NCI-H1694 treated with DMSO at 0.1 percent for 48 hours (cell line): ENCODE data around the gene HSD11B1L.
"Not testable (repeated sequence)": the region's sequence is repeated elsewhere in the genome, so short reads cannot be mapped to it uniquely, and the experiment has no call there.

Experiments used
- DNase-seq: peaks from one replicate; lab custom pipeline; 2025; lab: John Stamatoyannopoulos, UW

The HSD11B1L gene

DNA sequence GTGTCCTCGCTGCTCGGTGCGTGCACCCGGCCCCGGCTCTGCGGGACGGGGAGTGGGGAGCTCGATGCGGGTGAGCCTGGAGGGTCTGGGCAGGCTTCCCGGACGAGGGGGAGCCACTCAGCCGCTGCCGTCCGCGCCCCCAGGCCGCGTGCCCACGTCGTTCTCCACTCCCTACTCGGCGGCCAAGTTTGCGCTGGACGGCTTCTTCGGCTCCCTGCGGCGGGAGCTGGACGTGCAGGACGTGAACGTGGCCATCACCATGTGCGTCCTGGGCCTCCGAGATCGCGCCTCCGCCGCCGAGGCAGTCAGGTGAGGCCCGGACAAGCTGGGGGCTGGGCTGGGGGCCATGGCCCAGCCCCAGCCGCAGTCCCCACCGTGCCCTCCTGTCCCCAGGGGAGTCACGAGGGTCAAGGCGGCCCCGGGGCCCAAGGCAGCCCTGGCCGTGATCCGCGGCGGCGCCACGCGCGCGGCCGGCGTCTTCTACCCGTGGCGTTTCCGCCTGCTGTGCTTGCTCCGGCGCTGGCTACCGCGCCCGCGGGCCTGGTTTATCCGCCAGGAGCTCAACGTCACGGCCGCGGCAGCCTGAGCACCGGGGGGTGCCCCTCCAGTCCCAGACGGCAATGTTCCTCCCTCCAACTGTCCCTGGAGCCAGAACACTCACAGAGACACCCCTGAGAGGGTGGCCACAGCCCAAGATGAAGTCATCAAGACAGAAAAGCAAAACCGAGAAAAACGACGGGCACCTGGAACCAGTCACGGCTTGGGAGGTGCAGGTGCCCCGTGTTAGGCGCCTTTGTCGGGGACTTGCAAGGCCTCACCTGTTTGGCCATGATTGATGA, 6.8 kb downstream of the HSD11B1L start:
- no peak for DNase-seq

DNA sequence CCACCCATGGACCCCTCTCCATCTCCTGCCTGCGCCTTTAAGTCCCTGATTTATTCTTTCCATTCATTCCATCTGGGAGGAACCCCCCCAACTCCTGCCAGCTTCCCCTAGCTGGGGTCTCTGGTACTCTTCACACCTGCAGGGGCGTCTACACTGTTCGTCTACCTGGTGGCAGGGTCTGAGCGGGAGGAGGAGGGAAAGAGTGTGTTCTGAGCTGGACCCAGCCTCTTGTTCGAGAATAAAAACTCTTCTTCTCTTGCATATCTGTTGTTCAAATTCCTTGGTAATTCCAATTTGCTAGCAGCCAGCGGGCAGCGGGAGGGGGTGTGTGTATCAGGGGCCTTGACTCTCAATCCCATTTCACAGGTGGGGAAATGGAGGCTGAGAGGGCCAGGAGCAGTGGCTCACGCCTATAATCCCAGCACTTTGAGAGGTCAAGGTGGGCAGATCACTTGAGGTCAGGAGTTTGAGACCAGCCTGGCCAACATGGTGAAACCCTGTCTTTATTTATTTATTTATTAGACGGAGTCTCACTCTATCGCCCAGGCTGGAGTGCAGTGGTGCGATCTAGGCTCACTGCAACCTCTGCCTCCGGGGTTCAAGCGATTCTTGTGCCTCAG, 7.5 kb downstream of the HSD11B1L start:
- DNase-seq, result not testable (repeated sequence)

DNA sequence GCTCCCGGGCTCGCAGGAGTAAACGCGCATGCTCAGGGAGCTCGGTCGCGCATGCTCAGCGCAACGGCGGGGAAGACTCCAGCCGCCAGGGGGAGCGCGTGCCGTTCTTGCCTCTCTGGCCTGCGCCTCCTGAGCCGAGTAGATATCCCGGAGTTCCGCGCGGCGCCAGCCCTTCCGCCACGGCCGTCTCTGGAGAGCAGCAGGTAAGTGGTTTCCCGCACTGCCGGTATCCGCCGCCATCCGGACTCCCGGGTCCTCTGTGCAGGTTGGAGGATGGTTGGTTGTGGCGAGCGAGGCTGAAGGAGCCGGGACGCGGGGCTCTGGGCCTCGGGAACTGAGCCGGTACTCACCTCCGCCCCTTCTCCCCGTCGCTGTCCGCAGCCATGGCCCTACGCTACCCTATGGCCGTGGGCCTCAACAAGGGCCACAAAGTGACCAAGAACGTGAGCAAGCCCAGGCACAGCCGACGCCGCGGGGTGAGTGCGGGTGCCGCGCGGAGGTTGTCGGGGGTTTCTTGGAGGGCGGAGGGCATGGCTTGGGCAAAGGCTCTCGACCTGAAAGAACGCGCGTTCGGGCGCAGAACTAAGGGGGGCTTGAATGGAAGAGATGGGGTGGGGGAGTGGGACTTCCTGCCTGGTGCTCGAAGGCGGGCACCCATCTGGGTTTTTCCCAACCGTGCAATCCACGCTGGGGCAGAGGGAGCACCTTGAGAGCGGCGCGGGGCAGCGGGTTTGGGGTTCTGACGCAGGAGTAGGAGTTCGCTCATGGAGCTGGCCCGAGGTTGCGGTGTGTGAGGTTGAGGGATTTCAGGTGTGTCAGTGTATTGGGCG, 9.5 kb downstream of the HSD11B1L start, which contains the start of gene RPL36:
TSS of gene RPL36 (plus strand) at position 171 of the 830 bp plus-strand sequence. CDS start at position 384, 213 bp downstream.
- DNase-seq, result peak; percentile 91

DNA sequence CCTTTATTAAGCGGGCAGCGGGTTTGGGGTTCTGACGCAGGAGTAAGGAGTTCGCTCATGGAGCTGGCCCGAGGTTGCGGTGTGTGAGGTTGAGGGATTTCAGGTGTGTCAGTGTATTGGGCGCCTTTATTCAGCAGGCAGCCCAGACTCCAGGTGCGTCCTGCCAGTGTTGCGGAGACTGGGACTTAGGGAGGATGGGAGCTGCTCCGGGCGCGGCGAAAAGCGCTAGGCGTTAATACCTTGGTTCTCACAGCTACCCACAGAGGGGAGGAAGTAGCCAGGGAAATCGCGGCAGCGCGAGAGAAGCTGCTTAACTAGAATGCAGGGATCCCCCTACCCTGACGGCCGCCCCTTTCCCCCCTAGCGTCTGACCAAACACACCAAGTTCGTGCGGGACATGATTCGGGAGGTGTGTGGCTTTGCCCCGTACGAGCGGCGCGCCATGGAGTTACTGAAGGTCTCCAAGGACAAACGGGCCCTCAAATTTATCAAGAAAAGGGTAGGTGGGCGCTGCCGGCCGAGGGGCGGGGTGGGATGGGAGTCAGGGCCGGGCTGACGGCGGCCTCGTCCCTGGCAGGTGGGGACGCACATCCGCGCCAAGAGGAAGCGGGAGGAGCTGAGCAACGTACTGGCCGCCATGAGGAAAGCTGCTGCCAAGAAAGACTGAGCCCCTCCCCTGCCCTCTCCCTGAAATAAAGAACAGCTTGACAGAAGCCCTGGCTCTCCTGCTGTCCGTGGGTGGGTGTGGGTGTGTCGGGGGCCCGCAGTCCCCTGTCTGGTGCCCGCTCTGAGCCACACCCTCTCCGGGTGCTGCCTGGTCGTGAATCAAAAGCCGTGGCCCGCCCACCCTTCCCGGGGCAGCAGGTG, 10.4 kb downstream of the HSD11B1L start:
- no peak for DNase-seq

DNA sequence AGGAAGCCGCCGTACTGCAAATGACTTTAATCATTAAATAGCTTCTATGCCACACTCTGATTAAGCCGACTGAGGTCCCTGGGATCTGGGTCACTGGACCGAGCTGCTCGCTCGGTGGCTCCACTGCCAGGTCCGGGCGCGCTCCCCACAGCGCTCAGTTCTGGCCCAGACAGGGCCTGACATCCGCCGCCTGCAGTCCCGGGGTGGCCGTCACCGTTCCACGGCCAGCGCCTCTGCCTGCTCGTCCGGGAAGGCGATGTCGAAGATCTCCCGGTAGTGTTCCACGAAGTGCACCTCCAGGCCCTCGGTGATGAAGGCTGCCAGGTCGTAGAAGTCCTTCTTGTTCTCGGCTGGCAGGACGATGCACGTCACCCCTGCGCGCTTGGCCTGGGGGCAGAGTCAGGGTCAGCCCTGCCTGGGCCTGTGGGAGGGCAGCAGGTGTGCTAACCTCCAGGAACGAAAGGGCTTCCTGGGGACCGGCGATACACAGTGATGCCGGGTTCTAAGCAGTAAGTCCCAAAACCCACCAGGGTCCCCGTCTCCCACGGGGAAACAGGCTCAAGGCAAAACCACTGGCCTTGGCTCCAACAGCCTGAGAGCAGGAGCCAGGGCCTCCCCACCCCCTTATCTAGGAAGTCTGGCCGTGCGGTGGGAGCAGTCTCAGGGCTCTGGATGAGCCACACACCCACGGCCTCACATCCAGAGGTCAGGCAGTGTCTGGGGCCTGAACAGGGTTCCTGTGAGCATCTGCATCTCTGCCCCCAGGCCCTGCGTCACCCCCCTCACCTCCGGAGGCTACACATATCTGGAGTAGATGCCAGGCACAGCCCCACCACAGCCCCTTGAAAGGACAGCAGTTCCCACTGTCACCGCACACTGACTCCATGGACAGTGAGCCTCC, 11.2 kb downstream of the HSD11B1L start:
- no peak for DNase-seq

DNA sequence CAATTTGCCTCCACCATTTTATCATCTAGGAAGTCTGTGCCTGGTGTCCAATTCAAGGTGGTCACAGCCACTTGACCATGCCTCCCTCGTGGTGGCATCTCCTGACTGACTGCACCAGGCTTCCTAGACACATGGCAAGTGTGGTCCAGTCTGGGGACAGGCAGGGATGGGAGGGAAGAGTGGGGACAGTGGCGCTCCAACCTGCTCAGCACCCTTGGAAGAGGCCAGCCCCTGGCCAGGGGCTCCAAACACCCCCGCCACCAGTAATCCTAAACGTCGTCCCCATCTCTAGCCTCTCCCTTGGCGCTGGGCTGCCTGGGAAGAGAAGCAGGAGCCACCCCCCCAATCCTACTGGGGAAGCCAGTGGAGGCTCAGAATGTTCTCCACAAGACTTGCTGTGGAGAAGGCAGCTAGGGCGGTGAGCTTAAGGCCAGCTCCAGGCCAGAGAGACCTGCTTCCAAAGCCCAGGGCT, 11.9 kb downstream of the HSD11B1L start:
- DNase-seq, result no peak

DNA sequence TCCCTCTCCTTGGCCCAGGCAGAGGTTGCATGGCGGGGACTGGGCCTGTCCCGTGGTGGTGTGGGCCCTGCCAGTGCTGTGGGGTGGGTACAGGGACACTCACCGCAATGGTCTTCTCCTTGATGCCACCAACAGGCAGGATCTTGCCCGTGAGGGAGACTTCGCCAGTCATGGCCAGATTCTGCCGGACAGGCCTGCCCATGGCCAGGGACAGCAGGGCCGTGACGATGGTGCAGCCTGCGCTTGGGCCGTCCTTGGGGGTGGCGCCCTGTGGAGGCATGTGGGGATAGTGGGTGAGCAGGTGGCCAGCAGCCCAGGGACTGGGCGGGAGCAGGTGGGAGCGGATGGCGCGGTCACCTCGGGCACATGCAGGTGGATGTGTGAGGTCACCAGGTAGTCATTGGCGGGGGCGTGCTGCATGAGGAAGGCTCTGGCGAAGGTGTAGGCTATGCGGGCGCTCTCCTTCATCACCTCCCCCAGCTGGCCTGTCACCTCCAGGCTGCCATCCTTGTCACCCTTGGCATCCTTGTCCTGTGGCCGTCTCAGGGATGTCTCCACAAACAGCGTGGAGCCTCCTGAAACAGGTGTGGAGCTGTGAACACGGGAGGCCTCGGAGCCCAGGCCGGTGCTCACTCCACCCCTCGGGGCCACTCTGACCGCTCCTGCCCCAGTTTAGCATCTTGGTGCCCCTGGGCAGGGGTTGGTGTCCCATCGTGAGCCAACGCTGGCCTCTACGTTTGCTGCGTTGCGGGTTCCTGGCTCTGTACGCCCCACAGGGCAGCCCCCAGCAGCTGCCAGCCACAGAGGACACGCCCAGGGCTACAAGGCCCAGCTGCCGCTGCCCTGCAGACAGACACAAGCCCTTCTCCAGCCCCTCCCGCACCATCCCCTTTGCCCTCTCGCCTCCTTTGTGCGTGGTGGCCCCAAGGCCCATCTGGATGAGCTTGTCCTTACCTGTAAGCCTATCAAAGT, 12.7 kb downstream of the HSD11B1L start:
- no peak for DNase-seq

DNA sequence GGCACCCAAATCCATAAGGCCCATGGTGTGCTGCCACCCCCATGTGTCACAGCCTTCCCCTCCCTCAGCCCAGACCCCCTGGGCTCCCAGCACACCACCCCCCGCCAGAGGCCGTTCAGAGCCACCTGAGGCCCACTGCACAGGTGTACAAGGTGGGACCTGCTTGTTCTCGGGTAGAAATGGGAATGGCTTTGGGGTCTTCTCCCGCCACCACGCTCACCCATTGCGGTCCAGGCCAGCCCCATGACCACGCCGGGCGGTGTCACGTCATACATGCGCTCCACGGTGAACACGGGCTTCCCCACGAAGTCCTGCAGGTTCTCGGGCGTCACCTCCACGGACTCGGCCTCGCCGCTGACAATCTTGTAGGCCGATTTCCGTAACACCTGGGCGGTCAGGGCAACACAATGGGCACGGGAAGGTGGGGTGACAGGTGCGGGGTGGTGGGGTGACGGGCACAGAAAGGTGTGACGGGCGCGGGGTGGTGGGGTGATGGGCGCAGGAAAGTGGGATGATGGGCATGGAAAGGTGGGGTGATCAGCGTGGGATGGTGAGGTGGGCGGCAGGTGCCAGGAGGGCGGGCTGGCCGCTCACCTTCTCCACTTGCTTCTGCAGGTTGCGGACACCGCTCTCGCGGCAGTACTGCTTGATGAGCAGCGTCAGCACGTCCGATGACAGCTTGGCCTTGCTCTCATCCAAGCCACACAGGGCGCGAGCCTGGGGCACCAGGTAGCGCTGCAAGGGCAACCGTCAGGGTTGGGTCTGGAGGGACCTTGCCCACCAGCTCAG, 13.5 kb downstream of the HSD11B1L start:
- DNase-seq, result no peak

DNA sequence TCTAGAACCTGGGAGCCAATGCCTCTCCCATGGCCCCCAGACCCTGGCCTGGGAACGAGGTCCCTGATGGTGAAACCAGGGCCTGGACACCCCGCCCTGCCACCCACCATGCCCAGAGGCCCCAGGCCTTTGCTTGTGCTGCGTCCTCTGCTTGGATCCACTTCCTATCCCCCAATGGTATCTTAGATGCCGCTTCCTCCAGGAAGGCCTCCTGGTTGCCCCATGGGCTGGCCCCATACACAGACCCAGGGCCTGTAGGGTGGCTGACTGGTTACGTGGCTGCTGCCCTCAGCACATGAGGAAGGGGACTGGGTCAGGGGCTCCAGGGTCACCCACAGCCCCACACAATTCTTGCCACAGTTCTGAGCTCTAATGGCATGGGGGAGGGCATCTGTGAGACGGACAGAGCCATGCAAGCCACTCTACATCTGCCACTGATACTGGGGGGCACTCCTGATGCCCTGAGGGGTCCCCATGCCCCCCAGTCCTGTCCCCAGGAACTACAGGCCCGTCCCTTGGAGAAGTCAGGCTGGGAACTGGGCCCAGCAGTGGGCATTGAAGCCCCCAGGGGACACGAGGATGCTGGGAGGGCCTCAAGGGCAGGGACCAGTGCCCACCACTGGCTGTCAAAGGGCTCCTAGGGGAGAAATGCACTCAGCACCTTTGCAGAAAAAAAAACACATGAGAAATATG, 14.3 kb downstream of the HSD11B1L start:
- DNase-seq, result no peak

DNA sequence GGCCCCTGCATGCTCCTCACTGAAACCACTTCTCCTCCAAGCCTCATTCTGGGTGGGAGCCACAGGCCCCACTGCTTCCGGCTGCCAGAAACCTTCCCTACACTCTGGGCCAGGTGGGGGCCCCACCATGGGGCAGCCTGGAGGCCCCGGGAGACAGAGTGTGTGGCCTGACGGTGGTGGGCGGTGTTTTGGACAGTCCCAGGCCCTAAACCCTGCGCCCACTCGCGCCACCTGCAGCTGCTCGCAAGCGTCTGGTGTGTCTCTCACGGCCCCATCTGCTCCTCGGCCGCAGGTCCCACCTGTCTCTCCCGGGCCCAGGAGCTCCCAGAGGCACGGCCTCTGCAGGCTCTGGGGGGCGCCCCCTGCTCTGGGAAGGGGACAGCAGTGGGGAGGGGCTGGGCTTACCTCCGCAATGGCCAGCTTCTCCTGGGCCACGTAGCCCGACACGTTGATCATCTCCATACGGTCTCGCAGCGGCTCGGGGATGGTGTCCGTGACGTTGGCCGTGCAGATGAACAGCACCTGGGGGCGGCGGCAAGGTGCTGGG, 14.9 kb downstream of the HSD11B1L start:
- DNase-seq, result no peak

DNA sequence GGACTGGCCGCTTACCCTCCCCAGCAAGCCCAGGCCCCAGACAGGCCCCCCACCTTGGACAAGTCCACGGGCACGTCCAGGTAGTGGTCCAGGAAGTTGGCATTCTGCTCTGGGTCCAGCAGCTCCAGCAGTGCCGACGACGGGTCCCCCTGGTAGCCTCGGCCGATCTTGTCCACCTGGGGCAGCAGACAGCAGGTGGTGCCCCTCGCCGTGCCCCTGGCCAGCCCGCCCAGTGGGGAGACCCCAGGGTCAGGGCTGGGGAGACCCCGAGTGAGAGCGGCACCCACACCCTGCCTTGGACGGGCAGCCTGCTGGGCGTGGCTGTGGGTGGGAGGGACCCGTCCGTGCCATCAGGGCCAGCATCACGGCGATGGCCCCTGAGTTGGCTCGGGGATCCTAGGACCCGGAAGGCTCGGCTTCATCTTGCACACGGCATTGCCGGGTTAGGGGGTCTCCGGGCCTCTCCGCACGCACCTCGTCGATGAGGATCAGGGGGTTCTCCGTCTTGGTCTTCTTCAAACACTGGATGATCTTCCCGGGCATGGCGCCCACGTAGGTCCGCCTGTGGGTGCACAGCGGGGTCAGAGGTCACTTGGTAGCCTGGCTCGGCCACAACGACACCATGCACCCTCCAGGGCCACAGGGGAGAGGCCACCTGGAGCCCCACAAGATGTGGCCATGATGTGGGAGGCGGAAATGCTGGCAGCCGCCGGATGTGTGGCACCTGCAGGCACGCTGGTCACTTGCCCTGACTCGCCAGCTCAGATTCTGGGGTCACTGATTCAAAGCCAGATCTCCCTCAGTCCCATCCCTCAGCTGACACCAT, 15.6 kb downstream of the HSD11B1L start:
- no peak for DNase-seq

DNA sequence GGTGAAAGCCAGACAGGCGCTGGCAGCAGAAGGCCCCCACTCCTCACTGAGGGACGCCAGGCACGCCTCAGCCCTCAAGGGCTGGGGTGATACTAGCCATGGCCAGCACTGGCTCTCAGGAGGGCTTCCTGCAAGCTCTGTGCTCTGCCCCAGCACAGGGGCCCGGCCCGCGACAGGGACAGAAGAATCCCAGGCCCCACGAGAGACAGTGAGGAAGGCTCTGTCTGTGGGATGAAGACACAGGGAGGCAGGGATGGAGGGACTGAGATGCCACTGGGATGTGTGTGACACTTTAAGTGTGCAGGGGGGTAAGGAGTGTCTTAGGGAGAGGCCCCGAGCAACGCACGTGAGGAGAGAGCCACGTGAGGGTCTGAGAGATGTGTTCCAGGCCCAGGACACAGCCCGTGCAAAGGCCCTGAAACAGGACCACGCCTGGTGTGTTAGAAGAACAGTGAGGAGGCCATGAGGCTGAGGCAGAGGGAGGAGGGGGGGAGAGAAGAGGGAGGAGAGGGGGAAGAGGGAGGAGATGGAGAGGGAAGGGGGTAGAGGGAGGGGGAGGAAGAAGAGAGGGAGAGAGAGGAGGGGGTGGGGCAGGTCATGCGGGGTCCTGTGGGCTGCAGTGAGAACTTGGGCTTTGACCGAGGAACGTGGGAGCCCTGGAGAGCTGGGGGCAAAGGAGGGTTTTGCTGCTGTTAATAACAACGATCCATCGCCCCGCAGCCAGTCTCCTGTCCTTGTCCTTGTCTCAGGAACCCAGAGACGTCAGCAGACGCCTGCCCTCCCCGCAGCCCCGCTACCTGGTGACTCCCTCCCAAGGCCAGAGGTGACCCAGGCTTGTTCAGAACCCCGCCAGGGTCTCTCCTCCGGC, 16.4 kb downstream of the HSD11B1L start:
- no peak for DNase-seq

DNA sequence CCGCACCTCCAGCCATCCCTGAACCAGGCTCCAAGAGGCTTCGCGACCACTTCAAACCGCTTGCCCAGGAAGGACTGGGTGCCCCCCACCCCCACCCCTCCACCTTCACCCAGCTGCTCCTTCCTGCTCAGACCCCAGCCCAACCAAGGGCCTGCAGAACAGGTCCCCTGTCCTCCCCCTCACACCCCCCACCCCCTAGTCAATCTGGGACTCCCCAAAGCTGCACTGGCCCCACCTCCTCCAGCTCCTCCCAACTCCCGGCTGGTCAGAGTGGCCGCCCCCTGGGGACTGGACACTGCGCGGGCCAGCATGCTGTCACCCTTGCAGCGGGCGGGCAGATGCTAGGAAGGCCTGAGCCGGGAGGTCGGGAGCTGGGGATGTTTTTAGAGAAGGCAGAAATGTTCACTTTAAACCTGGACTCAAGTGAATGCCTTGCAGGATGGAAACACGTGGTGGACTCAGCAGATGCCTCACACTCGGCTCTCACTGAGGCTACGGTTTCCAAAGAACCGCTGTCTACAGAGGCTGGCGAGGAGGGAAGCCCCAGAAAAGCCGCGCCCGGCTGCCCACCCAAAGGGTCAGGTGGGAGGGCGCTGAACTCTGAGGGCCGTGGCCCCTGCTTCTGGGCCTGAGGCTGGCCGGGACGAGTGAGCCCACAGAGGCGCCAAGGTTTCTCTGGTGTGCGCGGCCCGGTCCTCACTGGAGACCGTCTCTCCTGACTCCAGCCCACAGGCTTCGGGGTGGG, 17.2 kb downstream of the HSD11B1L start:
- DNase-seq, result no peak

DNA sequence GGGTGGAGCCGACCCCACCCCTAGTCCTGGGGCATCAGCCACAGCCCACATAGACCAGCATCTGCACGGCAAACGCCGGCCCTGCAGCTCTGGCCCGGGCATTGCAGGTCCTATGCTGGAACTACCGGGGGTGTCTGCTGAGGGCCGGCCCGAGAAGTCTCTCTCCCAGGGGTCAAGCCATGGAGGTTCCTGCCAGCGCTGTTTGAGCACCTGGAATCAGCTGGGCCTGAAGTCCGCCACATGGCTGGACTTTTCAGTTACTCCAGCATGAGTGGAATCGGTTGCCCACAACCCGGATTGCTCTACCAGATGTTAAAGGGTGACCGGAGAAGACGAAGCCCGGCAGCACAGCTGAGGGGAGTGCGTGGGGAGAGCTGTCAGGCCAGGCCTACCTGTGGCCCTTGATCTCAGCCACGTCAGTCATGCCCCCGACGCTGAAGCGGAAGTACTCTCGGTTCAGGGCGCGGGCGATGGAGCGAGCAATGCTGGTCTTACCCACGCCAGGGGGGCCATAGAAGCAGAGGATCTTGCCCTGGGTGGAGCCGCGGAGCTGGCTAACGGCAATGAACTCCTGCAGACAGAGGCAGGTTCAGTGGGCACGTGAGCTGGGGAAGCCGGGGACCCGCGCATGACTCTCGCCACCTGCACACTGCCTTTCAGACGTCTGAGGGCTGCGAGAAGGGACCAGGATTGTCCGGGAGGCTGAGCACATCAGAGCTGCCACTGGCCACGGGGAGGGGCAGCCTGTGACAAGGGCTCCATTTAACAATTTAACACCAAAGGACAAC, 18.0 kb downstream of the HSD11B1L start:
- no peak for DNase-seq
